LNCAP (cell line): Measurements from ENCODE around the gene FLAD1.

Experiments used
- TF ChIP-seq, protein P1 (sequence below): fragments of 450-650 bp; IDR thresholded peaks from 2 replicates; pipeline ENCODE4 v1.5.1; 2017; ENCODE audit warnings: mild to moderate bottlenecking

Gene FLAD1

DNA sequence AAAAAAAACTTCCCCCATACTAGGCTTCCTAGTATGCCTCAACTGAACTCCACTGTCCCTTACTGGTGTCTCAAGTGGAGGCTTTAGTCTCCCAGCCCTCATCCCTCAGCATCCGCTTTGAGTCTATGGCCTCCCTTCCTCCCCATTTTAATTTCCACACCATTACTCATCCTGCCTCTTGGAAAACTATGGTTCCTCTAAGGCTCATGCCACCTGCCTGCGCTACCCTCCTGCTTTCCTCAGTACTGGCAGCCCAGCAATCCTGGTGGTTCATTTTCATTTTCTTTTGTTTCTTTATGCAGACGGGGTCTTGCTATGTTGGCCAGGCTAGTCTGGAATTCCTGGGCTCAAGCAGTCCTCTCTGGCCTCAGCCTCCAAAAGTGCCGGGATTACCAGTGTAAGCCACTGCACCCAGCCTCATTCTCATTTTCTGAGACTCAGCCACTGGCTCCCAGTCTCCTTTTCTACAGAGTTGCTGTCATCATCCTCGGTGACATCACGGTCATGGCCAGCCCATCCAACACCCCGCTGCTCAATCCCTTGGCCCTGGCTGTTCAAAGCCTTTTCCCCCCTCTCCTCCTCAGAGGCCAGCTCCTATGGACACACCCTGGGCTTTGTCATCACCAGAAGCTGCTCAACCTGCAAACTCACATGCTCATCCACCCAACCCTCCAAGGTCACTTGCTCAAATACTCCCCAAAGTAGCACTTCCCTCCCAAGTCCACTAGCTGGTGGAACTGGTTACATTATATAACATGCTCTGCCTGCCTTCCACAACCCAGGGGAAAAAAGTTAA is 44.3 kb upstream of the FLAD1 start:
- TF ChIP-seq, protein P1, sequence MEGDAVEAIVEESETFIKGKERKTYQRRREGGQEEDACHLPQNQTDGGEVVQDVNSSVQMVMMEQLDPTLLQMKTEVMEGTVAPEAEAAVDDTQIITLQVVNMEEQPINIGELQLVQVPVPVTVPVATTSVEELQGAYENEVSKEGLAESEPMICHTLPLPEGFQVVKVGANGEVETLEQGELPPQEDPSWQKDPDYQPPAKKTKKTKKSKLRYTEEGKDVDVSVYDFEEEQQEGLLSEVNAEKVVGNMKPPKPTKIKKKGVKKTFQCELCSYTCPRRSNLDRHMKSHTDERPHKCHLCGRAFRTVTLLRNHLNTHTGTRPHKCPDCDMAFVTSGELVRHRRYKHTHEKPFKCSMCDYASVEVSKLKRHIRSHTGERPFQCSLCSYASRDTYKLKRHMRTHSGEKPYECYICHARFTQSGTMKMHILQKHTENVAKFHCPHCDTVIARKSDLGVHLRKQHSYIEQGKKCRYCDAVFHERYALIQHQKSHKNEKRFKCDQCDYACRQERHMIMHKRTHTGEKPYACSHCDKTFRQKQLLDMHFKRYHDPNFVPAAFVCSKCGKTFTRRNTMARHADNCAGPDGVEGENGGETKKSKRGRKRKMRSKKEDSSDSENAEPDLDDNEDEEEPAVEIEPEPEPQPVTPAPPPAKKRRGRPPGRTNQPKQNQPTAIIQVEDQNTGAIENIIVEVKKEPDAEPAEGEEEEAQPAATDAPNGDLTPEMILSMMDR = no peak

- TF ChIP-seq, protein P1 = no peak
These were observed 43.0 kb upstream of the FLAD1 start for GRCh38 chr1:154940213-154940560.

GRCh38 chr1:154940651-154941194 is 42.4 kb upstream of the FLAD1 start:
- TF ChIP-seq, protein P1 = no peak

DNA sequence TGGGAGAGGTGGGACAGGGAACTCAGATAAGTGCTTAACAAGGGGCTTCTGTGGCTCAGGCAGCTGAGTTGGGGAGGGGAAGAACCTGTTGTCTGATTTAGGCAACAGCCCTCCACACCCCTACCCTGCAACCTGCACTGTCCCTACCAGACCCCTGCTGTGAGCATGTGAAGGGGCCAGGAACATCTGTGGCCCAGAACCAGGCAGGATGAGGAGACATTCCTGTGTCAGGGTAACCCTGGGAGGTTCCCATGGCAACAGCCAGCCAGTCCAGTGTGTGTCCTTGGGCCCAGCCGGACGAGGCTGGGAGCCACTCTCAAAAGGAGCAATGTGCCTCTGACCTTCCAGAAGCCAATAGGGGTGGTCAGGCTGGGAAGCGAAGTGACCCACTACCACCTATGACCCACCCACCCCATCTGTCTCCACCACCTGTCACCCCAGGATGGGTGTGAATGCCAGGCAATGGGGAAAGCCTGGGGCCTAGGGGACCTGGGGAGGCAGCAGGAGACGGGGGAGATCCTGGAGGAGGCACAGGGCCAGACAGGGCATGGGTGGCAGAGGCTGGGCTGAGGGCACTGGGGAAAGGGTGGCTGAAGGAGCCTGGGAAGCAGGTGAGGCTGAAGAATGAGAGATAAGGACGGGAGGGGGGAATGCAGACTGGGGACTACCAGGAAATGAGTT is 41.7 kb upstream of the FLAD1 start:
- TF ChIP-seq, protein P1 = no peak

- TF ChIP-seq, protein P1 = peak; percentile 95
These were observed 39.3 kb upstream of the FLAD1 start for GRCh38 chr1:154943649-154944400.

GRCh38 chr1:154944401-154945159 is 38.6 kb upstream of the FLAD1 start:
- TF ChIP-seq, protein P1 = no peak
